Astrocyte (in vitro differentiated cells and primary cell): Measurements from ENCODE around the gene ILKAP. TPM values are rescaled to one million over a fixed set of nuclear protein-coding genes. Genes with fewer than 3 reads are reported as not detected.

Source experiments
- DNase-seq: peaks from one replicate; pipeline ENCODE4 v3.0.0-alpha.2; 2010; ENCODE audit warnings: low read depth
- FAIRE-seq: peaks from 2 replicates; lab custom pipeline; 2011; peaks lifted over from hg19 to GRCh38; lab: Jason Lieb, UNC
- H2AFZ ChIP-seq: 2 replicates; pipeline ENCODE4 v1.6.0; 2012; ENCODE audit warnings: low read depth, low read length, inconsistent platforms
- H3K27ac ChIP-seq: 2 replicates; pipeline ENCODE4 v1.5.1; 2011; ENCODE audit warnings: low read depth, low read length, inconsistent platforms
- H3K27me3 ChIP-seq: 2 replicates; pipeline ENCODE4 v1.6.0; 2011; ENCODE audit warnings: low read length, inconsistent platforms; ENCODE audit not compliant: insufficient read depth
- H3K36me3 ChIP-seq: 2 replicates; pipeline ENCODE4 v1.5.1; 2011; ENCODE audit warnings: low read length, inconsistent platforms; ENCODE audit not compliant: insufficient read depth
- H3K4me1 ChIP-seq: 2 replicates; pipeline ENCODE4 v1.5.1; 2011; ENCODE audit warnings: low read length, inconsistent platforms; ENCODE audit not compliant: insufficient read depth
- H3K4me2 ChIP-seq: 2 replicates; pipeline ENCODE4 v1.6.0; 2012; ENCODE audit warnings: low read length, inconsistent platforms
- H3K4me3 ChIP-seq: 2 replicates; pipeline ENCODE4 v1.5.1; 2011; ENCODE audit warnings: low read depth, mild to moderate bottlenecking, low read length, inconsistent platforms; ENCODE audit not compliant: insufficient read depth
- H3K79me2 ChIP-seq: 2 replicates; pipeline ENCODE4 v1.6.0; 2012; ENCODE audit warnings: mild to moderate bottlenecking, low read length, inconsistent platforms; ENCODE audit not compliant: insufficient read depth
- H3K9ac ChIP-seq: 2 replicates; pipeline ENCODE4 v1.6.0; 2012; ENCODE audit warnings: mild to moderate bottlenecking, low read length, inconsistent platforms
- H3K9me3 ChIP-seq: 2 replicates; pipeline ENCODE4 v1.5.1; 2012; ENCODE audit warnings: low read depth, mild to moderate bottlenecking, low read length, inconsistent platforms; ENCODE audit not compliant: insufficient read depth
- H4K20me1 ChIP-seq: 2 replicates; pipeline ENCODE4 v1.6.0; 2012; ENCODE audit warnings: low read length, inconsistent platforms; ENCODE audit not compliant: insufficient read depth
- H3K27ac Mint-ChIP-seq: one replicate; pipeline ENCODE4 v1.8.0; 2021; ENCODE audit warnings: mild to moderate bottlenecking, mixed read lengths; ENCODE audit not compliant: unreplicated experiment
- H3K27me3 Mint-ChIP-seq: one replicate; pipeline ENCODE4 v1.8.0; 2021; ENCODE audit warnings: low read depth, mixed read lengths; ENCODE audit not compliant: unreplicated experiment
- H3K36me3 Mint-ChIP-seq: one replicate; pipeline ENCODE4 v1.8.0; 2021; ENCODE audit warnings: low read depth, mixed read lengths; ENCODE audit not compliant: unreplicated experiment
- H3K4me1 Mint-ChIP-seq: one replicate; pipeline ENCODE4 v1.8.0; 2021; ENCODE audit warnings: low read depth, mixed read lengths; ENCODE audit not compliant: unreplicated experiment
- H3K4me3 Mint-ChIP-seq: one replicate; pipeline ENCODE4 v1.8.0; 2021; ENCODE audit warnings: mild to moderate bottlenecking, moderate library complexity, mixed read lengths; ENCODE audit not compliant: unreplicated experiment
- H3K9me3 Mint-ChIP-seq: one replicate; pipeline ENCODE4 v1.8.0; 2021; ENCODE audit warnings: mild to moderate bottlenecking, mixed read lengths; ENCODE audit not compliant: unreplicated experiment
- EZH2 ChIP-seq: IDR thresholded peaks from 2 replicates; pipeline ENCODE4 v1.6.1; 2012; ENCODE audit warnings: mild to moderate bottlenecking, low read length, inconsistent platforms; ENCODE audit not compliant: insufficient read depth
- total RNA-seq: library from RNA; stranded (reverse); gene quantifications from 2 replicates; pipeline ENCODE4 v1.2.1, GENCODE V29; 2021
- TF ChIP-seq, protein P1 (sequence below): IDR thresholded peaks from 2 replicates; pipeline ENCODE4 v1.5.1; 2011; ENCODE audit warnings: low read depth, mild to moderate bottlenecking, inconsistent platforms, low read length, moderate library complexity; ENCODE audit not compliant: insufficient read depth

Gene ILKAP
- total RNA-seq, 1 donor from 2014 or later: 32.3 TPM

DNA sequence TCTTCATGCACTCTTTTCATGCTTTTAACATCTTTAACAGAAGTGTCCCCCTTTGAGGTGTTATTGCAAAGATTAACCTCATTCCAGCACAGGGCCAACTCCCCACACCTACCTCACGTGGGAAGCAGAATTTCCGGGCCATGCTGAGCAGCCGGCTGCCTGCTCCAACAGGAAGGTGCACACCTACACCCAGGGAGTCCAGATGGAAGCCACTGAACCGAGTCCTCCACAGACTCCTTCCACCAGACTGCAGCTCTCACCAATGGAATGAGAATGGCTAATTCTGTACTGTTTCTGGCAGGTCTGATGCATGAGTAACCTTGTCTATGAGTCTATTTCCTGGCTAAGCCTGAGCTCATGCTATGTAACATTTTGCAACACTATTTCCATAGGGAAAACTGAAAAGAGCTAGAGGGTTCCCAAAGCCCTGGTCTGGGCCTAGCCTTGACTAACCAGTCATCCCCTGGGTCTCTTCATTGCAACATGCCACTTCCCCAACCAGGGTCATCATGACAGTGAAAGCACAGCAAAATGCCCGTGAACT, 33.7 kb downstream of the ILKAP start:
- H3K36me3 ChIP-seq: peaks cover 28% of the 10 kb centered on the region
- H3K4me1 Mint-ChIP-seq: peaks cover 26% of the 10 kb centered on the region
- no peak overlapping the region for H2AFZ ChIP-seq
- TF ChIP-seq, protein P1, sequence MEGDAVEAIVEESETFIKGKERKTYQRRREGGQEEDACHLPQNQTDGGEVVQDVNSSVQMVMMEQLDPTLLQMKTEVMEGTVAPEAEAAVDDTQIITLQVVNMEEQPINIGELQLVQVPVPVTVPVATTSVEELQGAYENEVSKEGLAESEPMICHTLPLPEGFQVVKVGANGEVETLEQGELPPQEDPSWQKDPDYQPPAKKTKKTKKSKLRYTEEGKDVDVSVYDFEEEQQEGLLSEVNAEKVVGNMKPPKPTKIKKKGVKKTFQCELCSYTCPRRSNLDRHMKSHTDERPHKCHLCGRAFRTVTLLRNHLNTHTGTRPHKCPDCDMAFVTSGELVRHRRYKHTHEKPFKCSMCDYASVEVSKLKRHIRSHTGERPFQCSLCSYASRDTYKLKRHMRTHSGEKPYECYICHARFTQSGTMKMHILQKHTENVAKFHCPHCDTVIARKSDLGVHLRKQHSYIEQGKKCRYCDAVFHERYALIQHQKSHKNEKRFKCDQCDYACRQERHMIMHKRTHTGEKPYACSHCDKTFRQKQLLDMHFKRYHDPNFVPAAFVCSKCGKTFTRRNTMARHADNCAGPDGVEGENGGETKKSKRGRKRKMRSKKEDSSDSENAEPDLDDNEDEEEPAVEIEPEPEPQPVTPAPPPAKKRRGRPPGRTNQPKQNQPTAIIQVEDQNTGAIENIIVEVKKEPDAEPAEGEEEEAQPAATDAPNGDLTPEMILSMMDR: no peak
- TF ChIP-seq EZH2: no peak
- H3K27me3 ChIP-seq: no peaks in the 10 kb centered on the region
- H3K9me3 ChIP-seq: no peaks in the 10 kb centered on the region
- H3K4me1 ChIP-seq: peaks cover 38% of the 10 kb centered on the region
- H3K36me3 Mint-ChIP-seq: peaks cover 21% of the 10 kb centered on the region
- peak overlapping the region; percentile 77 for H3K4me3 Mint-ChIP-seq
- DNase-seq (peak; percentile 96), FAIRE-seq (peak; percentile 99)
- peak overlapping the region; percentile 81 for H3K4me2 ChIP-seq
- peaks cover 5% of the 10 kb centered on the region for H3K79me2 ChIP-seq
- peak overlapping the region; percentile 81 for H3K9ac ChIP-seq
- H3K27ac Mint-ChIP-seq: peak overlapping the region; percentile 98
- H3K9me3 Mint-ChIP-seq: no peaks in the 10 kb centered on the region
- peaks cover 6% of the 10 kb centered on the region for H3K27me3 Mint-ChIP-seq
- no peaks in the 10 kb centered on the region for H4K20me1 ChIP-seq
- H3K27ac ChIP-seq: peak overlapping the region; percentile 98
- H3K4me3 ChIP-seq: peak overlapping the region; percentile 33

DNA sequence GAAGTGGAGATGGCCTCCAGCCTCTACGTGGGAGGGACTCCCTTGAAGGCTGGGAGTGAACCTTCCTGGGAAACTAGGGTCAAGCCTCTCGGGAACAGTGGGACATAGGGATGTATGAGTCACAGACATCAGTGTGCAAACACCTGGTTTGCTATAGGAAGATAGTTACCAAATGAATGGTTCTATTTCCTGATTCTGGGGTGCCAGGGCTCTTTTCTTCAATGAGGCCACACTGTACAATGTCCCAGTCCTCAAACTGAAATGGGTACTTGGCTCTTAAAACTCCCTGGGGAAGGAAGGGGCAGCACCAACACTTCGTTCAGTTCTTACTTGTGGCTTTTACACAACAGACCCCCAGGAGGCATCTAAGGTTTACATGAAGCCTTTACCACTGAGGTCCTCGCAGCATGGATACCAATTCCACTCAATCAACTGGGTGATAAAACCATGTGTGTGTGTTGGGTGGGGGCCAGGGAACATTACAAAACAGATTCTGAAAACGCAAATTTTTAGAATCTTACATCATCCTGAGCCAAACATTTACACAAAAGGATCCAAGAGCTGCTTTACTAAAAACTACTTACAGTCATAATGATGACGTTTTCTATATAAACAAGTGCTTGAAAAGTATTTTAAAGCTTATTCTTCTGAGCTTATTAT, 34.3 kb downstream of the ILKAP start:
- H4K20me1 ChIP-seq: no peaks in the 10 kb centered on the region
- no peak overlapping the region for H2AFZ ChIP-seq
- FAIRE-seq (peak; percentile 92), DNase-seq (peak; percentile 92)
- H3K4me1 Mint-ChIP-seq: peaks cover 26% of the 10 kb centered on the region
- H3K27me3 ChIP-seq: no peaks in the 10 kb centered on the region
- peak overlapping the region; percentile 81 for H3K9ac ChIP-seq
- peak overlapping the region; percentile 98 for H3K27ac ChIP-seq
- H3K4me3 Mint-ChIP-seq: peak overlapping the region; percentile 77
- H3K4me2 ChIP-seq: peak overlapping the region; percentile 81
- peak overlapping the region; percentile 98 for H3K27ac Mint-ChIP-seq
- no peaks in the 10 kb centered on the region for H3K9me3 Mint-ChIP-seq
- peaks cover 10% of the 10 kb centered on the region for H3K27me3 Mint-ChIP-seq
- TF ChIP-seq, protein P1: no peak
- TF ChIP-seq EZH2: no peak
- H3K36me3 Mint-ChIP-seq: peaks cover 21% of the 10 kb centered on the region
- no peaks in the 10 kb centered on the region for H3K9me3 ChIP-seq
- H3K36me3 ChIP-seq: peaks cover 22% of the 10 kb centered on the region
- H3K4me1 ChIP-seq: peaks cover 38% of the 10 kb centered on the region
- H3K79me2 ChIP-seq: peaks cover 5% of the 10 kb centered on the region
- peak overlapping the region; percentile 33 for H3K4me3 ChIP-seq
